RPMI7951 (cell line): ENCODE measurements around the gene CEP170B. TPM values are rescaled to one million over a fixed set of nuclear protein-coding genes. Genes with fewer than 3 reads are reported as not detected.
"Not testable (repeated sequence)": the region's sequence is repeated elsewhere in the genome, so short reads cannot be mapped to it uniquely, and the experiment has no call there.

ENCODE experiments used
- DNase-seq: peaks from one replicate; pipeline ENCODE4 v3.0.0-alpha.2; 2012; ENCODE audit warnings: low read depth
- total RNA-seq: library from RNA; depleted of rRNA; stranded (reverse); fragments of >200 nt; shearing (Covaris generic); gene quantifications from 2 replicates; pipeline ENCODE4 v1.2.3, GENCODE V29; 2014

Gene CEP170B
- total RNA-seq, 1 experiment from 2014 or later: 3.8 TPM

DNA sequence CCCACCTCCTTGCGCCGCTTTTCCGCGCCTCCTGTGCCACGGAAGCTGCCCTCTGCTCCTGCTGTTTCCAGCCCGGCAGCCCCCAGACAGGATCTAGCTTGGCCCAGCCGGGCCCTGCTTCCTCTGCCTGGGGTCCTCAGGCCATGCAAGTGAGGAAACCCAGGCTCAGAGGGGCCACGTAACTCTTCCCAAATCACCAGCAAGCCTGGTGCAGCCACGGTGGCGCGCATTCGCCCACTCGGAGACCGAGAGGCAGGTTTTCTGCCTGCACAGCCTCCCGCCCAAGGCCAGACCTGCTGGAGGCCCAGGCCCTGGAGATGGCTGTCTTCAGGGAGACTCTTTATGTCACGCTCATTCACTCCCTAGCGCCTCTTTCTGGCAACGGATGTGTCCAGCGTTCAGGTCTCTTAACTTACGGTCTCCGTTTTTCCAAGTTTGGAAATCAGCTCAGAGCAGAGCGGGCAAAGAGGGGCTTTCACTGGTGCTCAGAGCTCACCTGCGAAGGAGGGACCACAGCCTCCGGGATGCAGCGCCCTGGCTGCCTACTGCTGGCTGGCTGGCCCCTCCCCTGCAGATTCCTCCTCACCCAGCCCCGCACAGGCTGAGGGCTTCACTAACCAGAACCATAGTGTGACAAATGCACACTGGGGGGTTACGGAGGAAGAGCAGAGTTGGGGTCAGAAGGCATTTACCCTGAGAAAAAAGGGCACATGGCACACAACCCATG, 20.6 kb upstream of the CEP170B start:
- no peak for DNase-seq

- no peak for DNase-seq
Observed at GRCh38 chr14:104845033-104845666, 19.9 kb upstream of the CEP170B start.

DNA sequence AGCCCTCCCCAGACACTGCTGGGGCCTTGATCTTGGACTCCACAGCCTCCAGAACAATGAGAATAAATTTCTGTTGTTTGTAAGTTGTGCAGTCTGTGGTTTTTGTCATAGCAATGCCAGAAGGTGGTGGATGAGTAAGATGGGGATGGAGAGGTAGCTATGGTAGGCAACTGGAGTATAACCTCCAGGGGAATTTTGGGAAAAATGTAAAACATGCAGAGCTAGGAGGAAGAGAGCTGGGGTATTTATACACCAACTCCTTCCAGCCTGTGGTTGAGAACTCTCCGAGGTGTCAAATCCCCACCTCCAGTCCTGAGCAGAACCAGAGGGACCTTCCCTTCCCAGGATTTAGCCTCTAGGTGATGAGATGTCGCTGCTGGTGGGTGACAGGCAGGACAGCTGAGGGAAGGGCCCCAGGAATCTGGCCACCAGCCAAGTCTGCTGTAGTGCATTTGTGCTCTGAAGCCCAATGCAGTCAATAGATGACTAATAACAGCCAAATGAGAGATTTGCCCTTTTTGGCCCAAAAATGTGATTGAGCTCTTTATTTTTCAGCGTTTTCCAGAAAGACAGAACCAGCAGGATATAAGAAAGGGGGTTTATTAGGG, 19.1 kb upstream of the CEP170B start:
- no peak for DNase-seq

- no peak for DNase-seq
Observed at GRCh38 chr14:104852280-104852663, 12.8 kb upstream of the CEP170B start.

- DNase-seq: no peak
Observed at GRCh38 chr14:104855532-104856090, 9.5 kb upstream of the CEP170B start.

GRCh38 chr14:104856157-104856868, 8.8 kb upstream of the CEP170B start:
- DNase-seq: no peak

DNA sequence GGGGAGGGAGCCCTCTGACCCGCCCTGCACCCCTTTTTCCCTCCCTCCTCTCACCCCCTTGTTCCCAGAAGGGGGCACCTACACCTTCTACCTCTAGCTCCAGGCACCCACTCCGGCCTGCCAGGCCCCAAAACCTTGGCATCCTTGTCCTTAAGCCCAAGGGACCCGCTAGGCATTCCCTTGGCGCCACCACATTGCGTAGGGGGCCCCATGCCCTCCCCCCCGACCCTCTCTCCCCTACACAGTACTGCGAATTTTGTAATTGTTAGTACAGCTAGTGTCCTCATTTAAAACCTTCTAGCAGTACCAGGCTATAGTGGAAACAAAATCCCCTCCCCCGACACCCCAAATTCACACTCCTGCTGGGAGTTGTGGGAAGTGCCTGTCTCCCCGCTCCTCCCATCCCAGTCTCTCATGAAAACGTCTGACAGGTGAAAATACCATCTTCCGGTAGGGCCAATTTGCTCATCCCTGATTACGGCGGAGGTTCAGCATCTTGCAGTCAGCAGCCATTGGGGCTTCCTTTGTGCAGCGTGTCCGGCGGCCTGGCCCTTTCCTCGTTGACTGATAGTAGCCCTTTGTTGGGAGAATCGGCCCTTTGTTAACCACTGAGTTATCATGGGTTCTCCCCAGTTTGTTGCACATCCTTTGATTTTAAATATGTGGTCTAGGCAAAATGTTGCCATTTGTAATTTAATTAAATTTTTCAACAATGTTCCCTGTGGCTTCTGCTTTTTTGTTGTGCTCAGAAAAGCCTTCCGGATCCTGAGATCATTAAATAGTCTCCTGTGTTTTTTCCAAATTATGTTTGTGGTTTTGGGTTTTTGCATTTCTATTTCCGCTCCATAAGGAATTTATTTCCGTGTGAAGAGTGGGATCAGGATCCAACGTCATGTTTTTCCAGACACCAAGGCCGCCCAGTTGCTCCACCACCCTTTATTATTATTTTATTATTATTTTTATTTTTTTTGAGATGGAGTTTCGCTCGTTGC, 7.9 kb upstream of the CEP170B start:
- DNase-seq: peak; percentile 19

- not testable (repeated sequence) for DNase-seq
Observed at GRCh38 chr14:104857931-104858330, 7.1 kb upstream of the CEP170B start.

DNA sequence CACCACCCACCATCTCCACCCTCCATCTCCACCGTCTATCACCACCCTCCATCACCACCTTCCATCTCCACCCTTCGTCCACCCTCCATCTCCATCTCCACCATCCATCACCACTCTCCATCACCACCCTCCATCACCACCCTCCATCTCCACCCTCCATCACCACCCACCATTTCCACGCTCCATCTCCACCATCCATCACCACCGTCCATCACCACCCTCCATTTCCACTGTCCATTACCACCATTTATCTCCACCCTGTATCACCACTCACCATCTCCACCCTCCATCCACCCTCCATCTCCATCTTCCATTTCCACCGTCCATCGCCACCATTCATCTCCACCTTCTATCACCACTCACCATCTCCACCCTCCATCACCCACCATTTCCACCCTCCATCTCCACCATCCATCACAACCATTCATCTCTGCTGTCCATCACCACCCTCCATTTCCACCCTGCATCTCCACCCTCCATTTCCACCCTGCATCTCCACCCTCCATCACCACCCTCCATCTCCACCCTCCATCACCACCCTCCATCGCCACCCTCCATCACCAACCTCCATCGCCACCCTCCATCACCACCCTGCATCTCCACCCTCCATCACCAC, 6.1 kb upstream of the CEP170B start:
- DNase-seq: no peak

DNA sequence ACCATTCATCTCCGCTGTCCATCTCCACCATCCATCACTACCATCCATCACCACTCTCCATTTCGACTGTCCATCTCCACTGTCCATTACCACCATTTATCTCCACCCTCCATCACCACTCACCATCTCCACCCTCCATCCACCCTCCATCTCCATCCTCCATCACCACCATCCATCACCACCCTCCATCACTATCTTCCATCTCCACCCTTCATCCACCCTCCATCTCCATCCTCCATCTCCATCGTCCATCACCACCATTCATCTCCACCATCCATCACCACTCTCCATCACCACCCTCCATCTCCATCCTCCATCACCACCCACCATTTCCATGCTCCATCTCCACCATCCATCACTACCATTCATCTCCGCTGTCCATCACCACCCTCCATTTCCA, 5.2 kb upstream of the CEP170B start:
- no peak for DNase-seq

DNA sequence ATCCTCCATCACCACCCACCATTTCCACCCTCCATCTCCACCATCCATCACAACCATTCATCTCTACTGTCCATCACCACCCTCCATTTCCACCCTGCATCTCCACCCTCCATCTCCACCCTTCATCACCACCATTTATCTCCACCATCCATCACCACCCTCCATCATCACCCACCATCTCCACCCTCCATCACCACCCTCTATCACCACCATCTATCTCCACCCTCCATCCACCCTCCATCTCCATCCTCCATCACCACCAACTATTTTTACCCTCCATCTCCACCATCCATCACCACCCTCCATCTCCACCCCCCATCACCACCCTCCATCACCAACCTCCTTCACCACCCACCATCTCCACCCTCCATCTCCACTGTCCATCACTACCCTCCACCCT, 4.7 kb upstream of the CEP170B start:
- no peak for DNase-seq

GRCh38 chr14:104863131-104863862, 1.8 kb upstream of the CEP170B start:
- no peak for DNase-seq

GRCh38 chr14:104863923-104864266, 1.2 kb upstream of the CEP170B start:
- no peak for DNase-seq

DNA sequence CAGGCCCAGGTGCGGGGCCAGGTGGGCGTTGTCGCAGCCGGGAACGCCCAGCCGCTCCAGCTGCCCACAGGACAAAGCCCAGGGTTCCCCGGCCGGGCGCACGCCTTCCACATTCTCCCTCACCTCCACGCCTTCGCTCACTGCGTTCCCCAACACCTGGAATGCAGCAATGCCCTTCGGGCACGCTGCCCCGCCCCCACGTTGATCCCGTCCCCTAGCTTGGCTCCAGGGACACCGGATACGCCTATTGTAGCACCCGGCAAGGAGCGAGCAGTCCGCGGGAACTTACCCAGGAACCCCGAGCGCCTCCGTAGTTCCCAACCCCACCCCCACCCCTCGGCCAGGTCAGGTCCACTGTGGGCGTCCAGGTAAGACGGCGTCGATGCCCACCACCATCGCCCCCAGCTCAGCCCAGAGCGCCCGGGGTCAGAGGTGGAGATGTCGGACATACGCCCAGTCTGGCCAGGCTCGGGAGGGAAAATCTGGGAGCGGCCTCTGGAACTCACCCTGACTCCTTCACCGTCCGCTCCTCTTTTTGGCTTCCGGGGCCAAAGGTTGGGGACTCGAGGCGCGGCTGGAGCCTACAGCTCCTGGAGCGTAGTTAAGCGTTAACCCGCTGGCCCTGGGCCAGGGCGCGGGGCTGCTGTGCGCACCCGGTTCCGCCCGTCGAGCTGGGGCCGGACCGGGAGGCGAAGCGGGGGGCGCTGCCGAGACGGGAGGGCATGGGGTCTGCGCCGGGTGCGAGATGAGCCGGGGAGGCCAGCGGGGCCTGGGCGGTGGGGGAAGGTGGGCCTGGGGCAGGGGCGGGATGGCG, 594 bp upstream of the CEP170B start:
- no peak for DNase-seq

DNA sequence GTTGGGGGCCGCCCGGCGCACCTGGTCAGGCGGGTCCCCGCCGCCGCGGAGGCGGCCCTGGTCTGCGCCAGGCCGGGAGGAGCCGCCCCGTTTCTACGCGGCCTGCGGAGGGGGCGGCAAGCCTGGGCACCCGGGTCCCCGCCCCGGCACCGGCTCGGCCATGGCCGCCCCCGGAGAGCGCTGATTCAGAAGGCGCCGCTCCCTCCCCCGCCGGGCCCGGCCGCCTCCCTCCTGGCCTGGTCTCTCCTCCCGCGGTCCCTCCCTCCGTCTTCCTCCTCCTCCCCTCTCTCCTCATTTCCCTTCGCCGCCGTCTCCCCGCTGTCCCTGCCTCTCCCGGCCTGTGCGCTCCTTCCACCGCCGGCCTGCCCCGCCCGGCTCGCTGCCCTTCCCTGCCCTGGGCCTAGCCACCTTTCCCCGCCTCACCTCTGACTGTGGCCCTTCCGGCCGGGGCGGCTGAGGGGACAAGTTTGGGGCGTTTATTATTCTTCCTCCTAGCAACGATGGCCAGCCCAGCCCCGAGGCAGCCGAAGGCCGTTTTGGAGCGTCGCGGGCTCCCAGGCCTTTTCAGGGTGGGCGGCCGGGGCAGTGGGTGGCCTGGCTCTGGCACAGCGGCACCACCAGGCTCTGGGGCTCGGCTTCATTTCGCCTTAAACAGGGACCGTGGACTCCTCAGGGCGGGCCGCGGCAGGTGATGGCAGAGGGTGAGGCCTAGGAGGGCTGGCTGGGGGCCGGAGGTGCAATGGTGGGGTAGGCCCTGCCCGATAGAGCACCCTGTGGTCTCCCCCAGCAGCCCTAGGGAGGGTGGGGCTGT, 768 bp downstream of the CEP170B start:
- peak; percentile 75 for DNase-seq

DNA sequence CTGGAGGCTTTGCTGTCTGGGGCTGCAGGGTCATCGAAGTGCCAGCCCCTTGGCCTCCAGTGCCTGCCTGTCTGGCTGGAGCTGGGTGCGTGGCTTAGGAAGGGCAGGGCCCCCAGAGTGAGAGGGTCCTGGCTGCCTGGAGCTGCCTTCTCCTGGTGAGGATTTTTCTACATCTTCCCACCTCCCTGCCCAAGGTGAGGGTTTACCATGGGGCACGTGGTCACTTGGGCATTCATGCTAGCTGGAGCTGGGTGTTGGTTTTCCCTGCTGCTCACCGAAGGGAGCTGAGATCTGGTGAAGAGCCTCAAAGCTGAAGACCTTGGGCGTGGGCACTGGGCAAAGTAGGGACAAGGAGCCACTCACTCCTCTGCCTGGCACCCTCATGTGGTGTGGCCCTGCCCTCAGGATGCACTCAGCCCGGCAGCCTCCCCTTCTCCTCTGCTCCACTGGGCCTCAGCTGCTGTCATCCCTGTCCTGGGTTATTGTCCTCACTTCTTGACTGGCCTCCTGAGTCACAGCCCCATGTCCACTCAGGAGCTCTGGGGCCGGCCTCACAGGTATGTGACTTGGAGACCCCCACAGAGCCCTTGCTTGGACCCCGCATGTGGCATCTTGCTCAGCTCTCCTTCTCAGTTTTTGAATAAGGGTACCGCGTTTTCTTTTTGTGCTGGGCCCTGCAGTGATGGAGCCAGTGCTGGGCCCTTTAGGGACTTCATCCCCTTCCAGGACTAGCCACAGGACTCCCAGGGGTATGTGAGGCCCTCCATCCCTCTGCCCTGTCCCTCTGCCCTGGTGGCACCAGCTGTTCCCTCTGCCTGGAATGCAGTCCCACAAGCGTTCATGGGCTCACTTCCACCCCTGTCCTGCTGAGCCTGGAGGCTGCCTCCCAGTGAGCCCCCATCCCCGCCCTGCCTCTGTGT, 1.6 kb downstream of the CEP170B start:
- DNase-seq: no peak
